ENCODE data around the gene GPR141.

GPR141 gene

GRCh38 chr7:37683246-37684120 is at the start of gene GPR141:
Gene GPR141, plus strand, starts transcription at chr7:37683766. Its CDS starts 56,628 bp downstream, at chr7:37740394.
- peak; percentile 93 to 95 for DNase-seq

GRCh38 chr7:37635346-37635745 is 48.2 kb upstream of the GPR141 start:
- no peak for DNase-seq

- DNase-seq: no peak
These were observed 41.5 kb upstream of the GPR141 start for GRCh38 chr7:37642028-37642540.

- DNase-seq: peak; percentile 33 to 38
These were observed 39.7 kb upstream of the GPR141 start for GRCh38 chr7:37643876-37644275.

- DNase-seq: peak; percentile 67 to 74
These were observed 38.1 kb upstream of the GPR141 start for GRCh38 chr7:37645282-37646050.

- peak; percentile 58 to 70 for DNase-seq
These were observed 26.5 kb upstream of the GPR141 start for GRCh38 chr7:37656913-37657530.

- peak; percentile 57 to 68 for DNase-seq
These were observed 25.8 kb upstream of the GPR141 start for GRCh38 chr7:37657816-37658215.

- no peak for DNase-seq
These were observed 23.5 kb upstream of the GPR141 start for GRCh38 chr7:37659971-37660565.

GRCh38 chr7:37660614-37661013 is 23.0 kb upstream of the GPR141 start:
- no peak for DNase-seq

- DNase-seq: peak; percentile 94 to 95
These were observed 19.9 kb upstream of the GPR141 start for GRCh38 chr7:37663693-37664092.

- DNase-seq: no peak
These were observed 18.1 kb upstream of the GPR141 start for GRCh38 chr7:37665352-37666022.

- no peak for DNase-seq
These were observed 17.4 kb upstream of the GPR141 start for GRCh38 chr7:37666026-37666799.

- peak in 1 of 2 experiments; percentile 32 for DNase-seq
These were observed 13.7 kb upstream of the GPR141 start for GRCh38 chr7:37669818-37670217.

GRCh38 chr7:37670436-37670835 is 13.1 kb upstream of the GPR141 start:
- no peak for DNase-seq

GRCh38 chr7:37671876-37672275 is 11.7 kb upstream of the GPR141 start:
- DNase-seq: peak in 1 of 2 experiments; percentile 31

GRCh38 chr7:37672926-37673325 is 10.6 kb upstream of the GPR141 start:
- no peak for DNase-seq

GRCh38 chr7:37673523-37673922 is 10.0 kb upstream of the GPR141 start:
- DNase-seq: no peak

- peak; percentile 100 for DNase-seq
These were observed 9.0 kb upstream of the GPR141 start for GRCh38 chr7:37674531-37674930.

GRCh38 chr7:37675749-37676148 is 7.8 kb upstream of the GPR141 start:
- peak; percentile 46 to 47 for DNase-seq

GRCh38 chr7:37684927-37685326 is 1.4 kb downstream of the GPR141 start:
- peak; percentile 50 to 52 for DNase-seq

Measured in Kasumi-1 (cell line).